ENCODE data around the gene COL27A1.
"Not testable (repeated sequence)": the region's sequence is repeated elsewhere in the genome, so short reads cannot be mapped to it uniquely, and the experiment has no call there.

The COL27A1 gene

DNA sequence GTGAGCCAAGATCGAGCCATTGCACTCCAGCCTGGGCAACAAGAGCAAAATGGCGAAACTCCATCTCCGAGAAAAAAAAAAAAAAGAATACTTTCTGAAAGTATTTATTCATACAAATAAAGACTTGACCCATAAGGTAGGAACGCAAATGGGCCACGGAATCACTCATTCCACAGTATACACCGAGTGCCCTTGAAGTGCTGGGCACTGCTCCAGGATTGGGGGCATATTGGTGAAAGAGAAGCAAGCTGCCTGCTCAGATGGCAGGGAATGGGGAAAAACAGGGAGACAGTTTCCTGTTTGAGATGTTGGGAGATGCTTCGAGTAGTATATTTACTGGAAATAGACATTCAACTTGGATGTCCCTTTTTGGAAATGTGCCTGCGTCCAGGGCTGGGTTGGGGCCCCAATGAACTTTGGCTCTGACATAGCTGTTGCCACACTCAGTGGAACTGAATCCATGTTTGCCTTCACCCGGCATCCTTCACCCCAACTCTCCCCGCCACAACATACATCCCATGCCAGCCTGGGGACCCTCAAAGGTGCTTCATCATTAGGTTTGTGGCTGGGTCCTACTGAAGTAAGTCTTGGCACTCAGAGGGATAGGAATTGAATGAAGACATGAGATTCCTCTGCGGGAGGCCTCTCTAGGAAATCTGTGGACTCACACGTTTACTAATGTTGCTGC lies 173.7 kb downstream of the COL27A1 start:
- DNase-seq: not testable (repeated sequence)

DNA sequence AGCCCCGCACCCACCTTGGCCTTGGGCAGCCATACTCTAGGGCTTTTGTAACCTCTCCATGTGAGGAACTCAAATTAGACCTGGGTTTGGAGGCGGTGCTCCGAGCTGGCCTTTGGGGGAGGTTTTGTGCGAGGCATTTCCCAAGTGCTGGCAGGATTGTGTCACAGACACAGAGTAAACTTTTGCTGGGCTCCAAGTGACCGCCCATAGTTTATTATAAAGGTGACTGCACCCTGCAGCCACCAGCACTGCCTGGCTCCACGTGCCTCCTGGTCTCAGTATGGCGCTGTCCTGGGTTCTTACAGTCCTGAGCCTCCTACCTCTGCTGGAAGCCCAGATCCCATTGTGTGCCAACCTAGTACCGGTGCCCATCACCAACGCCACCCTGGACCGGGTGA lies 174.3 kb downstream of the COL27A1 start, which contains the start of gene ORM2:
ORM2 (plus strand) TSS at position 245 of the 398 bp plus-strand sequence; CDS start at position 281, 36 bp downstream.
- not testable (repeated sequence) for DNase-seq

DNA sequence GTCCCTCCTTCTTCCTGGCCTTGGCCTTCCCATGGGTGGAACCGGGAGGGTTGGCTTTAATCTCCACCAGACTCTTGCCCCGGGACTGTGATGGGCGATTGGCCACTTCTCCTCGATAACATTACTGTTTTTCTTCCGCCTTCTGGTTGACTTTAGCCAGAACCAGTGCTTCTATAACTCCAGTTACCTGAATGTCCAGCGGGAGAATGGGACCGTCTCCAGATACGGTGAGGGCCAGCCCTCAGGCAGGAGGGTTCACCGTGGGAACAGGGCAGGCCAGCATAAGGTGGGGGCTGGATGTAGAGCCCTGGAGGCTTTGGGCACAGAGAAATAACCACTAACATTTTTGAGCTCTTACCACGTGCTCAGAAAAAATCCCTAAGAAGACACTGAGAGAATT lies 175.3 kb downstream of the COL27A1 start:
- DNase-seq: no peak

- not testable (repeated sequence) for DNase-seq
Observed at GRCh38 chr9:114331229-114332195, 176.2 kb downstream of the COL27A1 start.

- DNase-seq: not testable (repeated sequence)
Observed at GRCh38 chr9:114332474-114333040, 177.2 kb downstream of the COL27A1 start.

DNA sequence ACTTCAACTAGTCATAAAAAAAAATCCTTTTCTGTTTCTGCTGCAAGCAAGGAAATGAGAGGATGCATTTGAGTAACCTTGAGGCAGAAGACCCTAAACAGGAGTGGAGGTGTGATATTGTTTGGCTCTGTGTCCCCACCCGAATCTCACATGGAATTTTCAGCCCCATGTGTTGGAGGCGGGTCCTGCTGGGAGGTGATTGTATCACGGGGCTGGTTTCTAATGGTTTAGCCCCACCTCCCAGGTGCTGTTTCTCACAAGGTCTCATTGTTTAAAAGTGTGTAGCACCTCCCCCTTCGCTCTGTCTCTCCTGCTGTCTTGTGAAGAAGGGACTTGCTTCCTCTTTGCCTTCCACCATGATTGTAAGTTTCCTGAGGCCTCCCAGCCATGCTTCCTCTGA lies 178.4 kb downstream of the COL27A1 start:
- not testable (repeated sequence) for DNase-seq

- no peak for DNase-seq
Observed at GRCh38 chr9:114334490-114334889, 179.2 kb downstream of the COL27A1 start.

DNA sequence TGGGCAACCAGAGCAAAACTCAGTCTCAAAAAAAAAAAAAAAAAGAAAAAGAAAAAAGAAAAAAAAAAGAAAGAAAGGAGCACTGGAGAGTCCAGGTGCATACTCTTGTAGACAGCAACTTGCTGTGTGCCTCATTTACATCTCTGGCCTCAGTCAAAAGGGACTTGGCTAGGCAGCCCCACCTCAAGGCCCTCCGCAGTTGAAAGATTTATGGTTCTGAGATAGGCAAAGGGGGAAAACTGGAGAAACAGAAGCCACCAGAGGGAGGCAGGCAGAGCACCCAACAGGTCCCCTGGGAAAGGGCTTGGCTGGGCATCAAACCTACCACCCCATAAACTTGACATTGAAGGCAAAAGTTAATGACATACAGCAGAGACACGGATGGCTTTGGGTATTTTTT lies 180.4 kb downstream of the COL27A1 start:
- no peak for DNase-seq

DNA sequence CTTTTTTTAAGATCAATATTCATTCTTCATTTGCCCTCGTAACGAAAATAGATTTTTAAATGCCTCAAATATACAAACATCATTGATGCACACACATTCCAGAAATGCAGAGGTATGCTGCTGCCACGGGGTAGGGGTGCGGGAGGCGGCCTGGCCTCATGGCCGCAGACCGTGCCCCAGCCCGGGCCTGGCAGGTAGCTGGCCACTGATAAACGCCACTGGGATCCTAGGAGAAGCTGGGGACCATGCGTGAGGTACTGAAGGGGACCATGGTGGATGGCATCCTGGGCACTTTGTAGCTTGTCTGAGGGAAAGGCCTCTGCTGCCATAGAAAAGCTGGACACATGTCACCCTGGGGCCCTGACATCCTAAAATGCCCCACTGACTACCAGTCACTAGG lies 180.8 kb downstream of the COL27A1 start:
- no peak for DNase-seq

- no peak for DNase-seq
Observed at GRCh38 chr9:114336699-114337395, 181.5 kb downstream of the COL27A1 start.

DNA sequence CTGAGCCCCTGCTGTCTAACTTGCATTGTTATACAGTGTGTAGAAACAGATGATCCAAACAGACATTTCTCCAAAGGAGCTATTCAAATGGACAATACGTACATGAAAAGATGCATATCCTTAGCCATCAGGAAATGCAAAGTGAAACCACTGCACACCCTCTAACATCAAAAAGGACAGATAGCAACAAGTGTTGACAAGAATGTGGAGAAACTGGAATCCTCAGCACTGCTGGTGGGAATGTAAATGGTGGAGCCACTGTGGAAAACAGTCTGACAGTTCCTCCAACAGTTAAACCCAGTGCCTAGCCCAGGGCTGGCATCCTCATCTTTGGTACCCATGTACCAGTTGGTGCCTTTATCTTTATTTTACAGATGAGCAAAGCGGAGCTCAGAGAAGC lies 182.8 kb downstream of the COL27A1 start:
- no peak for DNase-seq

- DNase-seq: peak; percentile 29
Observed at GRCh38 chr9:114339130-114339908, 184.0 kb downstream of the COL27A1 start.

GRCh38 chr9:114341152-114341830 lies 186.0 kb downstream of the COL27A1 start:
- no peak for DNase-seq

DNA sequence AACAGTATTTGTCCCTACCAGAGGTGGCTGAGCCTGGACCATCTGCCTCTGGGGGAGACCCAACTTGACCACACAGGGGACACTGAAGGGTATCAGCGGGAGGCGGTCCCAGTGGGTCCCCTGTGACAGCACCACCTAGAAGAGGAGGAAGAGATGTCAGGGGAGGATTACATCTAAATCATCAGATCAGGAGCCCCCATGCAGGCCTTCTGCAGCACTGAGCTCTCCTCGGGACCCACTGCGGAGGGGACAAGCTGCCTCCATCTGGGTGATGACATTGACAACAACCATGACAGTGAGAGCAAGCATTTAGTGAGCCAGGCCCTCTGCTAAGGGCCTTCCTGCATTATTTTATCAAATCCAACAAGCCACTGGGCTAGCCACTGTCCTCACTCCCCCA lies 186.7 kb downstream of the COL27A1 start:
- no peak for DNase-seq

- DNase-seq: peak; percentile 4
Observed at GRCh38 chr9:114342755-114343440, 187.6 kb downstream of the COL27A1 start.

DNA sequence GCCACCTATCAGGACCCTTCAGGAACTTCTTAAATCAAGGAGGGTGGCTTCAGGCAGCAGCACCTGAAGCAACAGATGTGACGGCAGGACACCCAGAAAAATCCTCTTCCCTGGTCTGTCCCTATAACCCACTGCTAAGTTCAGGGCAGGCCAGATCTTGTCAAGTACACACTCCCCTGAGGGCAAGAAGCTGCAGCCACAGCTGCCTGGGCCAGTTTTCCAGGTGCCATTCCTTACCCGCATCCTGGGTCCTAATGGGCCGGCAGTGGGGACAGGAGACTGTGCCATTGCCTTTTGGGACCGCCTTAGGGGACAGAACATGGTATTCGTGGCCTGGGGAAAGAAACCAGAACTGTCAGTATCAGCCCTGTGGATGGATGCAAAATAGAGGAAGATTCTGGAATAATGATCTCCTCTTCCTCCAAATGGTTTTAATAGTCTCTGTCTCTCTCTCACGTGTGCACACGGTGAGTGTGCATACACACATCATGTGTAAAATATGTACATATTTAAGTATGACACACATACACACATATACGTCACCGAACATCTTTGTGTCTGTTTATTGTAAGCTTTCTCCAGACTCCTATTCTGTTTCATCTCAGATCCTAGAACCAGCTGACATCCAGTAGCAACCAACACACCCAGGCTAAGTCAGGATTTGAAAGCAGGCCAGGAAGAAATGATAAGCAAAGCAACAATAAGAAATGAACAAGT lies 188.3 kb downstream of the COL27A1 start:
- no peak for DNase-seq

DNA sequence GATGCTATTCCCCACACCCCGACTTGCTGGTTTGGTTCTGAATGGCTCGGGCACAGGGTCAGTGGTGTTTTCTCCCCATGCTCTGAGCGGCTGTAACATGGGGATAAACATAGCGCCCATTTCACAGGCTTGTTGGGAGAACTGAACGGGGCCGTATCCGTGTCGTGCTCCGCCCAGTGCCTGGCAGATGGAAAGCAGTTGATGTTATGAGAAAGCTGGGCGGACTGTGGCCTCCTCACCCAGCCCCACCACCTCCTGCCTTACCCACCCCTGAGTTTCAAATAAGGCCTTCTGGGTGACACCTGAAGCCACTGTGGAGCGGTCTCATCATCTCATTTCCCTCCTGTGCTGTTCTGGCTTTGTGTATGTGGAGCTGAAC lies 188.8 kb downstream of the COL27A1 start:
- DNase-seq: no peak

DNA sequence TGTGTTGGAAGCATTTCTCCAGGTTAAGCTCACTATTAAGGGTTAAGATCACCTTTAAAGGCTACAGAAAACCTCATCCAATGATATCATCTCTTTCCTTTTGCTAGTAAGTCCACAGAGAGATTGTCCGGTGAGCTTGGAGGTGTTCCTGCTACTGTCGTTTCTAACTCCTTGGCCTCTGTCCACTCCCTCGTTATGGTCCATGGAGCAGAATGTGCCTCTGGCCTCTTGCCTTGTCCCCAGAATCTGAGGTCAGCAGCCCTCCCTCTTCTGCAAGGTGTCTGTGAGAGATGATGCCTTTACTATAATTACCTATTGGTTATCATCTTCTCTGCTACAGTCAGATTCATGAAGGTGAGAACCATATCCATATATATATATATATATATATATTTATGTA lies 189.4 kb downstream of the COL27A1 start:
- no peak for DNase-seq

DNA sequence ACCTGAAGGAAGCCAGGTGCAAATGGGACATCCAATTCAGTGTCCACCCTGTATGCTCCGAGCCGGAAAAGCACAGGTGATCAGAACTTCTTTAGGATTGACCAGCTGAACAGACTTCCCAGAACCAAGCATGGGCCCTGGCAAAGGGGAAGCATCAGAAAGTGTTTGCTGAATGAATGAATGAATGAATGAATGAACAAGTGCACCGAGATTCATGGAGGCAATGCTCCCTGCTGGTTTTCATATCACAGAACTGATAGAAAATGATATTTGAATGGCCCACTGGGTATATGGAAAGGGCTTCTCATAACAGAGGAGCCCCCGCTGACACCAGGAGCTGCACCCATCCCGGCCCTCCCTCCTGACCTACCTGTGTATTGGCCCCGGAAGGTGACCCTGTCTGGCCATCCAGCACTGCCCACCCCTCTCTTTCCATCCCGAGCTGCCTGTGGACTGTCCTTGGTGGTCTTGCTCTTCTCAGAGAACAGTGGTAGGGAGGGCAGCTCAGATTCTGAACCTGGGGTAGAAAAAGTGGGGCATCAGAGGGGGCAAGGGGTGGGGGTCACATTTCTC lies 190.2 kb downstream of the COL27A1 start:
- no peak for DNase-seq

DNA sequence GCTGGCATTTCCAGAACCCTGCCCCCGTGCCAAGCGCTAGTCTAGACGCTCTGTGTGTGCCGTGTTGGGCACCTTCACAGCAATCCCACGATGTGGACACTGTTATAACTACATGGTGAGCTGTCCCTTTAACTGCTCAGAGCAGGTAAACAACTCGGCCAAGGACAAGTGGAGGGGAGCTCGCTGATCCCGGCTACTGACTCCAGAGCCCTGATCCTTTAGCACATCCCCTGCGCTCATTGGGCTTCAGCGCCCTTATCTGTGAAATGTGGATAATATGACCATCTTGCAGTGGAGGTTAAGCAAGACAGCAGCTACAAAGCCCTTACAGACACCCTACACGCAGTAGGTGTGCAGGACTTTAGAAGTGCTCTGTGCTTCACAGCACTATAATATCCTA lies 190.8 kb downstream of the COL27A1 start:
- DNase-seq: no peak
